ENCODE results near the gene CHN2. TPM values are rescaled to one million over a fixed set of nuclear protein-coding genes. Genes with fewer than 3 reads are reported as not detected.

CHN2 gene
- total RNA-seq, 1 donor from 2014 or later, result 0.64 TPM

GRCh38 chr7:29371472-29371871 lies 176.9 kb downstream of the CHN2 start:
- Mint-ChIP-seq H3K4me1 (ENCODE audit: unreplicated experiment) (peaks cover 4% of the 10 kb centered on the region), H3K27ac (ENCODE audit: unreplicated experiment) (no peak overlapping the region)

GRCh38 chr7:29372351-29373090 lies 177.9 kb downstream of the CHN2 start:
- Mint-ChIP-seq H3K4me3 (ENCODE audit: unreplicated experiment) (no peak overlapping the region), H3K27ac (ENCODE audit: unreplicated experiment) (no peak overlapping the region), H3K9me3 (ENCODE audit: unreplicated experiment) (no peaks in the 10 kb centered on the region), H3K27me3 (ENCODE audit: unreplicated experiment) (no peaks in the 10 kb centered on the region), H3K36me3 (ENCODE audit: unreplicated experiment) (no peaks in the 10 kb centered on the region), H3K4me1 (ENCODE audit: unreplicated experiment) (peaks cover 4% of the 10 kb centered on the region)
- no peak for DNase-seq (ENCODE audit: extremely low spot score, unreplicated experiment)
- no peak for TF ChIP-seq CTCF (IDR thresholded peaks at IDR 0.05)

More at GRCh38 chr7:29371472-29371871, 176.9 kb downstream of the CHN2 start:
- Mint-ChIP-seq H3K36me3 (ENCODE audit: unreplicated experiment) (no peaks in the 10 kb centered on the region), H3K4me3 (ENCODE audit: unreplicated experiment) (no peak overlapping the region), H3K9me3 (ENCODE audit: unreplicated experiment) (no peaks in the 10 kb centered on the region), H3K27me3 (ENCODE audit: unreplicated experiment) (peaks cover 4% of the 10 kb centered on the region)
- no peak for DNase-seq (ENCODE audit: extremely low spot score, unreplicated experiment)
- TF ChIP-seq CTCF (IDR thresholded peaks at IDR 0.05), result no peak

DNA sequence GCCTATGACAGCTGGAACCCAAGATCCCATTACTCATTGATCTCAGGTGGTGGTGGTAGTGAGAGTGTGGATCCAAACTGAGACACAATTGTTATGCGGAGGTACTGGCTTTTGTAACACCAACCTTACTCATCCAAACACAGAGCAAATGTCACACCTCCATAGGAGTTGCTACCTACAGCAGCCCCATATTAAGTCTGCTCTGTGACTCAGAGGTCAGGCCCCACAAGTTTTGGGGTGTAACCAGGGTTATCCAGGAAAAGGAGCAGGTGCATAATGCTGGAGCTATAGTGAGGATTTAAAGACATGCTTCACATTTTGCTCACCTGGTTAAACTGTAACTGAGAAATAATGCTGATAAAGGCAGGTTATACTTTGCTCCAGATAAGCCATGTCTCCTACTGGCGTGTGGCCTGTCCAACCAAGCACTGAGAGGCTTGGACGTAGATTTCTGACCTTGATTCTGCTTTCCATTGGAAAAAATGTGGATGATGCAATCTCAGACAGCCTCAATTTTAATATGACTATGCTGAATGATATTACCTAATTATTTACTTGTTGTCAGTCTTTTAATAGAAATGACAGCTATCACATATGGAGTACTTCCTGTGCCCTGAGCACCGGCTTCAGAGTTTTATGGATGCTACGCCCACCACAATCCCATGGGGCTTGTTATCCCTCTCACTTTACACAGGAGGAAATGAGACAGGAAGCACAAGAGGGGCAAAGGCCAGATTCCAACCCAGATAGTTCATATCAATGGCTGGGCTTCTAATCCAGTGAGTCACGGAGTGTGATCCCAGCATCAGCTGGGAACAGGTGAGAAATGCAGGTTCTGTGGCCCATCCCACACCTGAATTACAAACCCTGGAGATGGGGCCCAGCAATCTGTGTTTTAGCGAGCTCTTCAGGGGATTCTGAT lies 181.3 kb downstream of the CHN2 start:
- no peak overlapping the region for H3K27ac Mint-ChIP-seq (ENCODE audit: unreplicated experiment)
- TF ChIP-seq CTCF (IDR thresholded peaks at IDR 0.05), result no peak
- no peak overlapping the region for H3K4me3 Mint-ChIP-seq (ENCODE audit: unreplicated experiment)
- H3K36me3 Mint-ChIP-seq (ENCODE audit: unreplicated experiment), result no peaks in the 10 kb centered on the region
- no peaks in the 10 kb centered on the region for H3K9me3 Mint-ChIP-seq (ENCODE audit: unreplicated experiment)
- H3K27me3 Mint-ChIP-seq (ENCODE audit: unreplicated experiment), result peaks cover 5% of the 10 kb centered on the region
- peaks cover 4% of the 10 kb centered on the region for H3K4me1 Mint-ChIP-seq (ENCODE audit: unreplicated experiment)
- DNase-seq (ENCODE audit: extremely low spot score, unreplicated experiment), result no peak

GRCh38 chr7:29377718-29378117 lies 183.1 kb downstream of the CHN2 start:
- H3K9me3 Mint-ChIP-seq (ENCODE audit: unreplicated experiment), result no peaks in the 10 kb centered on the region
- H3K36me3 Mint-ChIP-seq (ENCODE audit: unreplicated experiment), result no peaks in the 10 kb centered on the region
- no peak for DNase-seq (ENCODE audit: extremely low spot score, unreplicated experiment)
- peaks cover 4% of the 10 kb centered on the region for H3K4me1 Mint-ChIP-seq (ENCODE audit: unreplicated experiment)
- H3K27me3 Mint-ChIP-seq (ENCODE audit: unreplicated experiment), result peaks cover 5% of the 10 kb centered on the region
- no peak overlapping the region for H3K27ac Mint-ChIP-seq (ENCODE audit: unreplicated experiment)
- no peak overlapping the region for H3K4me3 Mint-ChIP-seq (ENCODE audit: unreplicated experiment)
- TF ChIP-seq CTCF (IDR thresholded peaks at IDR 0.05), result no peak

DNA sequence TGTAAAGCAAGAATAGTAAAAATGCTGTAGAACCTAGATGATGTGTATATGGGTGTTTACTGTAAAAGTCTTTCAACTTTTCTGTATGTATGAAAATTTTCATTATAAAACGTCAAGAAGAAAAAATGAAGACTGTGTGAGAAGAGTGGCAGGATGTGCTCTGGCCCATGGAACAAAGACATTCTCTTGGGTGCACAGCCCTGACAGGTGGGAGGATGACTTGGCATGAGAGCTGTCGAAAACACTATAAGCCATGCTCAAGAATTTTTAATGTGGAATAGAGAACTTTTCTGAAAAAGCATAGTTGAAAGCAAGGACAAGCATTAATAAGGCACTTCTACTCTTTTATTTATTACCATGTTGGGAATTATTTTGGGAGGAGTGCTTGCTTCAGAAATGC lies 185.0 kb downstream of the CHN2 start:
- Mint-ChIP-seq H3K27ac (ENCODE audit: unreplicated experiment) (no peak overlapping the region), H3K4me3 (ENCODE audit: unreplicated experiment) (no peak overlapping the region), H3K9me3 (ENCODE audit: unreplicated experiment) (no peaks in the 10 kb centered on the region), H3K27me3 (ENCODE audit: unreplicated experiment) (peaks cover 12% of the 10 kb centered on the region), H3K36me3 (ENCODE audit: unreplicated experiment) (no peaks in the 10 kb centered on the region), H3K4me1 (ENCODE audit: unreplicated experiment) (peaks cover 4% of the 10 kb centered on the region)
- DNase-seq (ENCODE audit: extremely low spot score, unreplicated experiment), result no peak
- TF ChIP-seq CTCF (IDR thresholded peaks at IDR 0.05), result no peak

Data from osteocyte (in vitro differentiated cells).